GM12878 (cell line): ENCODE measurements around the gene GALNT6. TPM values are rescaled to one million over a fixed set of nuclear protein-coding genes. Genes with fewer than 3 reads are reported as not detected.
A peak's percentile ranks its signal among the peaks of the same experiment; 100 is the strongest.

ENCODE experiments used
- CHD4 ChIP-seq: fragments of 200-600 bp; sonication (generic); IDR thresholded peaks from 2 replicates; pipeline ENCODE4 v1.6.1; 2016; ENCODE audit warnings: mild to moderate bottlenecking
- EED ChIP-seq: sonication (generic); IDR thresholded peaks from 2 replicates; pipeline ENCODE4 v1.6.1; 2016; ENCODE audit warnings: antibody characterized with exemption, low read depth
- MEF2A ChIP-seq: IDR thresholded peaks from 2 replicates; pipeline ENCODE4 v1.6.1; 2011; ENCODE audit warnings: low read depth, mild to moderate bottlenecking, low read length, moderate library complexity; ENCODE audit not compliant: insufficient read depth
- NFIC ChIP-seq: IDR thresholded peaks from 2 replicates; pipeline ENCODE4 v1.6.1; 2012; ENCODE audit warnings: low read depth, mild to moderate bottlenecking, inconsistent platforms, low read length, moderate library complexity
- SUZ12 ChIP-seq: fragments of 200-600 bp; sonication (generic); IDR thresholded peaks from one replicate; pipeline ENCODE4 v1.6.1; 2018; ENCODE audit warnings: antibody characterized with exemption, mild to moderate bottlenecking; ENCODE audit not compliant: unreplicated experiment
- ZBTB40 ChIP-seq: fragments of 450-650 bp; IDR thresholded peaks from 2 replicates; pipeline ENCODE4 v1.6.1; 2016; ENCODE audit warnings: mild to moderate bottlenecking, moderate library complexity, borderline replicate concordance
- polyA plus RNA-seq, 11 experiments: library from polyadenylated mRNA; depleted of rRNA in 4 of 11; unstranded in 6 of 11; stranded (reverse) in 5 of 11; fragments of >200 nt; fragmentation: Nextera tagmentation in 4 of 11; fragmentation: Illumina TruSeq in 1 of 11; extraction: Ambion mirVana in 4 of 11; extraction: Trizol in 1 of 11; gene quantifications; 1 replicate in 1 of 11; 2 replicates in 10 of 11; pipeline versions ENCODE4 v1.2.1 to v1.2.3, GENCODE V29; 2011 to 2016; ENCODE audit warnings: inconsistent platforms in 2 of 11, missing spikeins in 2 of 11, low read depth in 1 of 11
- total RNA-seq, 4 experiments: library from RNA; depleted of rRNA in 3 of 4; stranded (reverse); fragments of >200 nt in 3 of 4; fragmentation: Illumina TruSeq in 1 of 4; extraction: Trizol in 1 of 4; gene quantifications; 2 replicates each; pipeline versions ENCODE4 v1.2.1 to v1.2.3, GENCODE V29; 2013 to 2021
- TF ChIP-seq, protein P1 (sequence below): IDR thresholded peaks from 2 replicates; pipeline ENCODE4 v1.6.1; 2012; ENCODE audit warnings: improper control_type of control experiment, low read depth, low read length; ENCODE audit not compliant: insufficient replicate concordance
- TF ChIP-seq, protein P2 (sequence below): fragments of 450-650 bp; IDR thresholded peaks from 2 replicates; pipeline ENCODE4 v1.6.1; 2017; ENCODE audit warnings: mild to moderate bottlenecking, low read depth, inconsistent platforms; ENCODE audit not compliant: poor library complexity, severe bottlenecking

GALNT6 gene
- total and polyA plus RNA-seq, 10 of the 15 experiments (the other 5 are each of a cell fraction or from before 2014, with no cell fraction given), result 6.6 to 40.4 (median 23.7) TPM

- TF ChIP-seq, protein P1, sequence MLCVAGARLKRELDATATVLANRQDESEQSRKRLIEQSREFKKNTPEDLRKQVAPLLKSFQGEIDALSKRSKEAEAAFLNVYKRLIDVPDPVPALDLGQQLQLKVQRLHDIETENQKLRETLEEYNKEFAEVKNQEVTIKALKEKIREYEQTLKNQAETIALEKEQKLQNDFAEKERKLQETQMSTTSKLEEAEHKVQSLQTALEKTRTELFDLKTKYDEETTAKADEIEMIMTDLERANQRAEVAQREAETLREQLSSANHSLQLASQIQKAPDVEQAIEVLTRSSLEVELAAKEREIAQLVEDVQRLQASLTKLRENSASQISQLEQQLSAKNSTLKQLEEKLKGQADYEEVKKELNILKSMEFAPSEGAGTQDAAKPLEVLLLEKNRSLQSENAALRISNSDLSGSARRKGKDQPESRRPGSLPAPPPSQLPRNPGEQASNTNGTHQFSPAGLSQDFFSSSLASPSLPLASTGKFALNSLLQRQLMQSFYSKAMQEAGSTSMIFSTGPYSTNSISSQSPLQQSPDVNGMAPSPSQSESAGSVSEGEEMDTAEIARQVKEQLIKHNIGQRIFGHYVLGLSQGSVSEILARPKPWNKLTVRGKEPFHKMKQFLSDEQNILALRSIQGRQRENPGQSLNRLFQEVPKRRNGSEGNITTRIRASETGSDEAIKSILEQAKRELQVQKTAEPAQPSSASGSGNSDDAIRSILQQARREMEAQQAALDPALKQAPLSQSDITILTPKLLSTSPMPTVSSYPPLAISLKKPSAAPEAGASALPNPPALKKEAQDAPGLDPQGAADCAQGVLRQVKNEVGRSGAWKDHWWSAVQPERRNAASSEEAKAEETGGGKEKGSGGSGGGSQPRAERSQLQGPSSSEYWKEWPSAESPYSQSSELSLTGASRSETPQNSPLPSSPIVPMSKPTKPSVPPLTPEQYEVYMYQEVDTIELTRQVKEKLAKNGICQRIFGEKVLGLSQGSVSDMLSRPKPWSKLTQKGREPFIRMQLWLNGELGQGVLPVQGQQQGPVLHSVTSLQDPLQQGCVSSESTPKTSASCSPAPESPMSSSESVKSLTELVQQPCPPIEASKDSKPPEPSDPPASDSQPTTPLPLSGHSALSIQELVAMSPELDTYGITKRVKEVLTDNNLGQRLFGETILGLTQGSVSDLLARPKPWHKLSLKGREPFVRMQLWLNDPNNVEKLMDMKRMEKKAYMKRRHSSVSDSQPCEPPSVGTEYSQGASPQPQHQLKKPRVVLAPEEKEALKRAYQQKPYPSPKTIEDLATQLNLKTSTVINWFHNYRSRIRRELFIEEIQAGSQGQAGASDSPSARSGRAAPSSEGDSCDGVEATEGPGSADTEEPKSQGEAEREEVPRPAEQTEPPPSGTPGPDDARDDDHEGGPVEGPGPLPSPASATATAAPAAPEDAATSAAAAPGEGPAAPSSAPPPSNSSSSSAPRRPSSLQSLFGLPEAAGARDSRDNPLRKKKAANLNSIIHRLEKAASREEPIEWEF, result no peak
- TF ChIP-seq EED, result no peak
- TF ChIP-seq CHD4, result no peak
- TF ChIP-seq NFIC, result no peak
- no peak for TF ChIP-seq ZBTB40
- TF ChIP-seq SUZ12, result no peak
- no peak for TF ChIP-seq MEF2A
- TF ChIP-seq, protein P2, sequence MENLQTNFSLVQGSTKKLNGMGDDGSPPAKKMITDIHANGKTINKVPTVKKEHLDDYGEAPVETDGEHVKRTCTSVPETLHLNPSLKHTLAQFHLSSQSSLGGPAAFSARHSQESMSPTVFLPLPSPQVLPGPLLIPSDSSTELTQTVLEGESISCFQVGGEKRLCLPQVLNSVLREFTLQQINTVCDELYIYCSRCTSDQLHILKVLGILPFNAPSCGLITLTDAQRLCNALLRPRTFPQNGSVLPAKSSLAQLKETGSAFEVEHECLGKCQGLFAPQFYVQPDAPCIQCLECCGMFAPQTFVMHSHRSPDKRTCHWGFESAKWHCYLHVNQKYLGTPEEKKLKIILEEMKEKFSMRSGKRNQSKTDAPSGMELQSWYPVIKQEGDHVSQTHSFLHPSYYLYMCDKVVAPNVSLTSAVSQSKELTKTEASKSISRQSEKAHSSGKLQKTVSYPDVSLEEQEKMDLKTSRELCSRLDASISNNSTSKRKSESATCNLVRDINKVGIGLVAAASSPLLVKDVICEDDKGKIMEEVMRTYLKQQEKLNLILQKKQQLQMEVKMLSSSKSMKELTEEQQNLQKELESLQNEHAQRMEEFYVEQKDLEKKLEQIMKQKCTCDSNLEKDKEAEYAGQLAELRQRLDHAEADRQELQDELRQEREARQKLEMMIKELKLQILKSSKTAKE, result peak; percentile 40
These were observed 49.8 kb downstream of the GALNT6 start (continued) for GRCh38 chr12:51341251-51342007.
